Measurements from ENCODE around the gene RNF115. TPM values are rescaled to one million over a fixed set of nuclear protein-coding genes. Genes with fewer than 3 reads are reported as not detected.

The RNF115 gene
- total RNA-seq, 4 donors from 2014 or later = 23.7 to 24.9 (median 23.8) TPM

- Histone ChIP-seq H3K9me3 (no peaks in the 10 kb centered on the region), H3K36me3 (peaks cover 0 to 49% (median 10%) of the 10 kb centered on the region in 3 donors), H3K4me1 (peaks cover 0 to 30% (median 11%) of the 10 kb centered on the region in 4 donors), H3K27ac (peak overlapping the region in 1 of 4 donors; percentile 94), H3K27me3 (no peaks in the 10 kb centered on the region), H3K4me3 (no peak overlapping the region)
- DNase-seq (ENCODE audit: low spot score in 2 of 2) = no peak
- WGBS, 2 donors = 82% methylated on average over 4 of the region's 4 CpGs
- TF ChIP-seq POLR2A (IDR thresholded peaks at IDR 0.05) (no peak), CTCF (IDR thresholded peaks at IDR 0.05) (no peak), EP300 (IDR thresholded peaks at IDR 0.05) (no peak)
Observed at GRCh38 chr1:145857170-145857569, 33.3 kb upstream of the RNF115 start.

GRCh38 chr1:145855426-145855948, 31.6 kb upstream of the RNF115 start:
- H3K36me3 ChIP-seq = peaks cover 0 to 65% (median 10%) of the 10 kb centered on the region in 3 donors
- TF ChIP-seq EP300 (IDR thresholded peaks at IDR 0.05) (no peak), CTCF (IDR thresholded peaks at IDR 0.05) (no peak), POLR2A (IDR thresholded peaks at IDR 0.05) (no peak)
- no peak overlapping the region for H3K4me3 ChIP-seq
- H3K27ac ChIP-seq = no peak overlapping the region
- no peaks in the 10 kb centered on the region for H3K27me3 ChIP-seq
- no peak for DNase-seq (ENCODE audit: low spot score in 2 of 2)
- H3K4me1 ChIP-seq = peaks cover 0 to 30% (median 11%) of the 10 kb centered on the region in 4 donors
- H3K9me3 ChIP-seq = no peaks in the 10 kb centered on the region
- 75 to 82% methylated on average over 7 of the region's 7 CpGs for WGBS, 2 donors

GRCh38 chr1:145849356-145850160, 25.7 kb upstream of the RNF115 start:
- TF ChIP-seq CTCF (IDR thresholded peaks at IDR 0.05) = peak in 1 of 5 experiments; percentile 12
- no peak for TF ChIP-seq POLR2A (IDR thresholded peaks at IDR 0.05)
- Histone ChIP-seq H3K36me3 (peaks cover 0 to 73% (median 0%) of the 10 kb centered on the region in 3 donors), H3K4me3 (no peak overlapping the region), H3K4me1 (peaks cover 0 to 26% (median 5%) of the 10 kb centered on the region in 4 donors), H3K27me3 (no peaks in the 10 kb centered on the region), H3K9me3 (no peaks in the 10 kb centered on the region), H3K27ac (peak overlapping the region in 2 of 4 donors; percentile 50 to 52)
- DNase-seq (ENCODE audit: low spot score in 2 of 2) = no peak
- 47 to 58% methylated on average over 12 to 15 of the region's 15 CpGs for WGBS, 2 donors

GRCh38 chr1:145847827-145848226, 23.9 kb upstream of the RNF115 start:
- TF ChIP-seq EP300 (IDR thresholded peaks at IDR 0.05) (no peak), POLR2A (IDR thresholded peaks at IDR 0.05) (no peak), CTCF (IDR thresholded peaks at IDR 0.05) (no peak)
- Histone ChIP-seq H3K4me3 (no peak overlapping the region), H3K9me3 (no peaks in the 10 kb centered on the region), H3K36me3 (peaks cover 0 to 63% (median 0%) of the 10 kb centered on the region in 3 donors), H3K27me3 (no peaks in the 10 kb centered on the region), H3K4me1 (peaks cover 0 to 31% (median 5%) of the 10 kb centered on the region in 4 donors), H3K27ac (no peak overlapping the region)
- DNase-seq (ENCODE audit: low spot score in 2 of 2) = no peak
- 74 to 75% methylated on average over 3 of the region's 3 CpGs for WGBS, 2 donors

- Histone ChIP-seq H3K27ac (peak overlapping the region; percentile 63 to 85 (median 82)), H3K27me3 (no peaks in the 10 kb centered on the region), H3K4me3 (peak overlapping the region; percentile 30 to 65 (median 60)), H3K9me3 (no peaks in the 10 kb centered on the region), H3K4me1 (peaks cover 0 to 31% (median 5%) of the 10 kb centered on the region in 4 donors), H3K36me3 (peaks cover 0 to 63% (median 0%) of the 10 kb centered on the region in 3 donors)
- WGBS, 2 donors = 52 to 56% methylated on average over 3 of the region's 3 CpGs
- no peak for DNase-seq (ENCODE audit: low spot score in 2 of 2)
- peak; percentile 39 to 70 (median 61) for TF ChIP-seq CTCF (IDR thresholded peaks at IDR 0.05)
- no peak for TF ChIP-seq EP300 (IDR thresholded peaks at IDR 0.05)
- TF ChIP-seq POLR2A (IDR thresholded peaks at IDR 0.05) = no peak
Observed at GRCh38 chr1:145846201-145846612, 22.3 kb upstream of the RNF115 start.

Data from tibial nerve (tissue), 4 donors.